Endothelial cell of hepatic sinusoid (primary cell): ENCODE measurements around the gene CDH1.

Experiments
- in situ Hi-C: cut with HindIII; loops from 2 replicates; pipeline ENCODE4 v1.10.0; 2017; ENCODE audit warnings: low sequenced_read_pairs

The CDH1 gene

DNA sequence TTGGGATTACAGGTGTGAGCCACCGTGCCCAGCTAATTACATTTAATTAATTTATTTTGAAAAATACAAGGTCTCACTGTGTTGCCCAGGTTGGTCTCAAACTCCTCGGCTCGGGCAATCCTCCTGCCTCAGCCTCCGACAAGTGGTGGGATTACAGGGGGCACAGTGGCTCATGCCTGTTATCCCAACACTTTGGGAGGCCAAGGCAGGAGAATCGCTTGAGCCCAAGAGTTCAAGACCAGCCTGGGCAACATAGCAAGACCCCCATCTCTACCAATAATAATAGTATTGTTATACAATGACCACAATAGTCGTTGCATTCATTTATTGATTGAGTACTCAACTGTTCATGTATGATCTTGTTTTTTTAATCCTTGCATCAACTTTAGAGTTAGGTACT lies 22.0 kb downstream of the CDH1 start:
- in situ Hi-C loops: no loop called here

DNA sequence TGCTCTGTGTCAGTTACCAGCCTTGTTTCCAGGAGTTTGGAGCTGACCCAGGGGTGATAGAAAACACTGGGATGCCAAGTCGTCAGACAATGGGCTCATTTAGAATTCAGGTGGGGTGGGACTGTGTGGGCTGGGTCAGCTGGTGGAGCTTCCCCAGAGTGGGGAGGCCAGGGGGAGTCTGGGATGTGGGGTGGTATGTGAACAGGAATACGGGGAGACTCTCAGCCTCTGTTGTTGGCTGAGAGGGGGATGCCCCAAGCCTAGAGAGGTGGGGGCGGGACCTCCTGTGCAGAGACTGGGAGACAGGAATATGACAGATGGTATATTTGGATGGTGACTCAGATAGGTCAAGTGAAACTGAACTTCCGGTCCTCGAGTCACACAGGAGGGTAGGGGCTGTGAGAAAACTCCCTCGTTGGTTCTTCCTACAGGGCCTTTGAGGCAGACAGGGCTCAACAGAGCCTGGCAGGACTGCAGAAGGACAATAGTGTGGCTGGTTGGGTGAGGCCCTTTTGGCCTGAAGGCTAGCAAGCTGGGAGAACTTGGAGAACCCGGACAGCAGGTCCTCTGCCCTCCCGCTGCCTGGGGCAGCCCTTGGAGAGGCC lies 23.7 kb downstream of the CDH1 start:
- in situ Hi-C loops: no loop called here

DNA sequence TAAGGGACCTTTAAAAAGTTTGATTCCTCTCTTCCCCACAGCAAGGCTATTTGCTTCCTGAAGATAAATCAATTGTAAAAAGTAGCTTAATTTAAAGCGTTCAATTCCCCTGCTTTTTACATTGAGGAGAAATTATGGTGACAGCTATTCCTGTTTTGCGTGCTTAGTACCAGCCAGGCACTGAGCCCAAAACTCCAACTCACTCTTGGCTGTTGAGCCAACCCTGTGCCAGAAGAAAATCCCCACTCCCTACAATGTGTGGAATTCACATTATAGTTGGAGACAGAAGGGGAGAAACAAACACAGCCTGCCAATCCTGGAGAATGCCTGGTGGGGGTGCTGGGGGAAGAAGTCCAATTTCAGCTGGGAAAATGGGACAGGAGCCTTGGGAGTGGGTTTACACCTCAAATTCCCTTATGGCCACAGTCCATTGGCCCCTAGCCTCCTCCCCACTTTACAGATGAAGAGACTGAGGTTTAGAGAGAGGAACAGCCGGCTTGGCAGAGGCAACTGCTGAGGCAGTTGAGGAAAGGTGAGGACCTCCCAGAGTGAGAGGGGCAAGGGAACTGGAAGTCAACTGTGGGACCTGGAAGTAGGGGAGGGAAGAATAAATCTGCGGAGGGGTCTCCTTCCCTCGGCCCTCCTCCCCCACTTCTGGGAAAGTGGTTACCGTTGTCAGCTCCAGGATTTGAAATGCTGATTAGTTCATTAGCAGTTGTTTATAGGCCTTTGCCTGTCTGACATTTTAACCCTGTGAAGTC lies 26.1 kb downstream of the CDH1 start:
- in situ Hi-C loops: no loop called here

DNA sequence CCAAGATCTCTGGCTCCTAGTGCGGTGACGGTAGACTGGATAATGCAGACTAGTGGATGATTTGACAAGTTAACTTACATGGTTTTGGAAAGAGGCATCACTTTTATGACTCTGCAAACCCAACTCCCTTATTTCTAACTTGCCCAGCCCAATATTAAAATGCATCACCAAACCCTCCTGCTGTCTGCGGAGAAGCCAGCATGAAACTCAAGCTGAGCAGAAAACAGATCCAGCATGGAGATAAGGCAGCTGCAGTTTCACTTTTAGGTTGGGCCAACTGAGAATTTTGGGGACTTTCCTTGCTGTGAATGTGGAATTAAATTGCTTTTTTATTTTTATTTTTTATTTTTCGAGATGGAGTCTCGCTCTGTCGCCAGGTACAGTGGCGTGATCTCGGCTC lies 27.8 kb downstream of the CDH1 start:
- in situ Hi-C loops: no loop called here

DNA sequence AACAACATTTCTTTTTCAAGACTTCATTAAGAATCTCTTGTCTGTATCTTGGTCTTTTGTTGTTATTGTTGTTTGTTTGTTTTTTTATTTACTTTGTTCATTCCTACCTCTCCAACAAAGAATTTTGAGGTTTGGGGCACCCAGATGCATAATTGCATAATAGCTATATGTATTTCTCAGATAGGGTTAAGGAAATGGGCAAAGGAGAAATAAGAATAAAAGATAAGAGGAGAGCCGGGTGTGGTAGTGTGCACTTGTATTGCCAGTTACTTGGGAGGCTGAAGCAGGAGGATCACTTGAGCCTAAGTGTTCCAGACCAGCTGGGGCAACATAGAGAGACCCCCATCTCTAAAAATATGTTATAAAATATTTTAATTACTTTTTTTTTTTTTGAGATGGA lies 30.5 kb downstream of the CDH1 start:
- in situ Hi-C loops: no loop called here

DNA sequence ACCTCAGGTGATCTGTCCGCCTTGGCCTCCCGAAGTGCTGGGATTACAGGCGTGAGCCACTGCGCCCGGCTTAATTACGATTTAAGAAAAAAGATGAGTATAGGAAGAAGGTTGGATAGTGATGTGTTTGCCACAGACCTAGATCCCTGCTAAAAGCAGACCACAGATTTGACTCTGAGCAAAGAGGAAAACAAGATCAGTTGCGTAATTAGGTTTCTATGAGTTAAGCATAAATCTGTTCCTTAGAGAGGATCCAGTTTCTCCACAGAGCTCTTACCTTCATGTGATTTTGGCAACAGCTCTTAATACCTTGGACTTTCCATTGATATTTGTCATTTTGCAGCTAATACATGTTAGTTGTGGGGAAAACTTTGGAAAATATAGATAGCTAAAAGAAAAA lies 31.1 kb downstream of the CDH1 start:
- in situ Hi-C loops: no loop called here

DNA sequence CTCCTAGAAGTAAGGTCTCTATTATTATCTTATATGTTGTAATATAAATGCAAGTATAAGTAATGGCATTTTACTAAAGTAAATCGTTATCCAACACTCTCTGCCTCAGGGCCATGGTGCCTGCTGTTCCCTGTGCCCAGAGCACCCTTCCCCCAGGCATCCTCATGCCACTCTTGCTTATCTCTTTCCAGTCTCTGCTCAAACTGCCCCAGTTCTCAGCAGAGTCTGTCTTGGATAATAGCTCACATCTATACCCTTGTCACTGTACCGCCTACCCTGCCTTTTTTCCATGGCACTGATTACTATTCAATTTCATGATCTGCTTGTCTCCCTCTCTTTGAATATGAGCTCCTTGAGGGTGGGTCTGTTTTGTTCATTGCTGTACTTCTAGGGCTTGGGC lies 31.7 kb downstream of the CDH1 start:
- in situ Hi-C loops: no loop called here

DNA sequence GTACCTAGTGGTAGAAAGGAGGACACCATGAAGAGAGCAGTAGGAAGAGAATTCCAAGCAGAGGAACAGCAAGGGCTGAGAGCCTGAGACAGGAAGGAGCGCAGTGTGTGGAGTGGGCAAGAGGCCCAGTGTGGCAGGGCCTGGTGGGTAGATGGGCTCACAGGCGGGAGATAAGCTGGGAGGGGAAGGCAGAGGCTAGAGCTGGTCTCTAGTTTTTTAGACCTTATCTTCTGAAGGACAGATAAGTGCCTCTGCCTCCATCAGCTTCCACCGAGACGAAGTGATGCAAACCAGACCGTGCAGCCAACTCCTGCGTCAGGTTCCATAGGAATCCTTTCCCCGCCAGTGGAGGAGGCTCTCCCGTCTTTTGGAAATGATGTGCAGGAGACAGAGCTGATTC lies 33.6 kb downstream of the CDH1 start:
- in situ Hi-C loops: no loop called here

DNA sequence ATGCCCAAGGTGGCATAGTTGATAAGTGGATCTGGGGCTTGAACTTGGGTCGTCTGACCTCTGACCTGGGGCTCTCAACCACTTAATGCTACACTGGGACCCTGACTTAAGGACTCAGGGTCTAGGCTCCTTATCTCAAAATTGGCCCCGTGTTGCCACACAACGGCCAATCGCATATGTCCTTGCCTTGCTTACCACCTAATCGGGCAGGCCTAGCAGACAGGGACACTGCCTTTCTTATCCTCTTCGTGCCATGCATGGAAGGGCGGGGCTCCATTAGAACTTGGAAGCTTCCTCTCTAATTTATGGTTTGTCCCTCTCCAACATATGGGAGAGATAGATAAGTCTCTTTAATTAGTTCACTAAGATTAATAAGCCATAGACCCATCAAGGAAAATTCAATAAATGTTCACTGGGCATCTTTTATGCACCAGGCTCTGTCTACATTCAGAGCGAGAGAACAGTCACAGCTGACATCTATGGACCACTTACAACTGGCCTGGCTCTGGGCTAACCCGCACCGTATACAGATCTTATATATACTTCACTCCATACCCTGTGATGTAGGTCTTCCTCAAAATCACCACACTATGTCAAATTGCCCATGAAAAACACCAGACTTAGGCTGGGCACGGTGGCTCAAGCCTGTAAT lies 35.1 kb downstream of the CDH1 start:
- in situ Hi-C loops: no loop called here

DNA sequence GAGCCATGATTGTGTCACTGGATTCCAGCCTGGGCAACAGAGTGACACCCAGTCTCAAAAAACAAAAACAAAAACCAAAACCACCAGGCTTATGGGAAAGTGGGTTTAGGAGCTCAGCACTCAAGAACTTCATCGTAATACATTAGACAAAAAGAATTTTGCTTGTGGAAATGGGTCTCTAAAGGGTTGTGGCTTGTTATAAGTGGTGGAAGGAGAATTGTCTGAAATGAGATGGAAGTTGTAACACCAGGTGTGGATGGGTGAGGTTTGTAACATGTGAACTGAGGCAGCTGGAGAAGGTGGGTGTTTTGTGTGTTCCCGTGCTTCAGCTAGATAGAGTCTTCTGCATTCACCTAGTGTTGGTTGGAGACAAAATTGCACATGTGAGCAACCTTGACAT lies 35.8 kb downstream of the CDH1 start:
- in situ Hi-C loops: no loop called here

DNA sequence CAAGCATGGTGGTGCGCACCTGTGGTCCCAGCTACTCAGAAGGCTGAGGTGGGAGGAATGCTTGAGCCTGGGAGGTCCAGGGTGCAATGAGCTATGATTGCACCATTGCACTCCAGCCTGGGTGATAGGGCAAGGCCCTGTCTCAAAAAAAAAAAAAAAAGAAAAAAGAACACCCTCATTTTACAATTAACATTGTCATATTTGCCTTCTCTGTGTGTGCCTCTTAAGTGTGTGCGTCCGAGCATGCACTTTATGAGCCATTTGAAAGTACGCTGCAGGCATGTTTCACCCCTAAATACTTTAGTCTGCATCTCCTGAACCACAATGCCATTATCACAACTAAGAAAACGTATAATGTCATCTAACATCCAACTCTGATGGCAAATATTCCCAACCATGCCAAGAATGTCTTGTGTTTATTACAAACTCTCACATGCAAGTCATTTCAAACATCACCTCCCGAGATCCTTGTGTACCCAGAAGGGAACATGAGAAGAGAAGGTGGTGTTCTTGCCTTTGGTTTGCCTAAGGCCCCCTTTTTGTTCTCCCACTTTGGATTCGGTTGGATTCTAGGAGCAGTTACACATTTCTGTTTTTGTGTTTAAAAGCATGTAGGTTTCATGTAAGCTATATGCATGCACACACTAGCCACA lies 38.0 kb downstream of the CDH1 start:
- in situ Hi-C loops: no loop called here

DNA sequence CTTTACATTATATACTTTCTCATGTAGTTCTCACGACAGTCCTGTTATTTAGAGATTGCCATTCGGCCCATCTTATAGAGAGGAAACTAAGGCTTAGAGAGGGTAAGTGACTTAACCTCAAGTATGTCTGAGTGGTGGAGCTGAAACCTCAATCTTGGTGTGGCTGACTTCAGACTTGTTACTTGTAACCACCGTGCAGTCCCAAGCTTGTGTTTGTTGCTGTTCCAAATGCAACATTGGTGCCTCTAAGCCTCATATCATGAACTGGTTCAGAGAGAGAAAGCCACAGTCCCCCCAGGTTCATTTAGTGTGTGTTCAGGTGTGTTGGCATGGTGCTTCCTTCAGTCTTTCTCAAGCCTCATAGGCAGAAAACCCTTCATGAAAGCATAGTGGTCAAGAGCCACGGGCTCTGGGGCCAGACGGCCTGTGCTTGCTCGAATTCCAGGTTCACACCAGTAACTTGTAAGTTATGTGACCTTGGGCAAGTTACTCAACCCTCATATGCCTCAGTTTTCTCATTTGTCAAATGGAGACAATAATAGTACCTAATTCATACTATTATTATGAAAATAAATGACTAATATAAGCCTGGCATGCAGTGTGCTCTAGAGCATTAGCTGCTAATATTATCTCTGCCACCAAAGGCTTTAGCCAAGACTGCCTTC lies 39.9 kb downstream of the CDH1 start:
- in situ Hi-C loops: no loop called here

DNA sequence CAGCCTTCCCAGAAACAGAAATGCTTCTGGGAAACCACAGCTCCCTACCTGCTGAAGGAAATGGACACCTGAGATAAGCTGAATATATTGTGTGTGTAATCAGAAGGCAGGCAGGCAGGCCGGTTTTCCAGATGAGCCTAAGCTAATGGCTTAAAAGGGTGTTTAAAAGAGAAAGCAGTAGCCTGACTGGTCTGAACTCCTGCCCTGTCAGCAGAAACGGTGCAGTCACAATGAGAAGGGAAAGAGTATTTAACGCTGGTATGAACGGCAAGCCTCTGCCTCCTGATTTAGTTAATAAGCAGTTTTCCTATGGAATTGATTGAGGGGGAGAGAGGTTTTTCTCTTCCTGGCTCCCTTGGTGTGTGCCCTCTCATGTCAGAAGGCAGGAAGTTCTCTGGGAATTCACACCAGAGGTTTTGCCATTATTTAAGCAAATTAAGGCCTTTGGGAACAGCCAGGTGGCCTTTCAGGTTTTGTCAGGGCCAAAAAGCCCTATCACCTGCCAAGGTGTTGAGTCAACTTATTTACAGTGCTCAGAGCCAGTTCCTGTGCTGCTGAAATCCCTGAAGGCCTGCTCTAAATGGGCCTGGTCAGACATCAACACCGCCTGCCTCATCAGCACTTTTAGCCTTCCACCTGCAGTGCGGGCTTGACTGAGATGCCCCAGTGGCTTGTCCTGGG lies 41.6 kb downstream of the CDH1 start:
- in situ Hi-C loops: no loop called here

DNA sequence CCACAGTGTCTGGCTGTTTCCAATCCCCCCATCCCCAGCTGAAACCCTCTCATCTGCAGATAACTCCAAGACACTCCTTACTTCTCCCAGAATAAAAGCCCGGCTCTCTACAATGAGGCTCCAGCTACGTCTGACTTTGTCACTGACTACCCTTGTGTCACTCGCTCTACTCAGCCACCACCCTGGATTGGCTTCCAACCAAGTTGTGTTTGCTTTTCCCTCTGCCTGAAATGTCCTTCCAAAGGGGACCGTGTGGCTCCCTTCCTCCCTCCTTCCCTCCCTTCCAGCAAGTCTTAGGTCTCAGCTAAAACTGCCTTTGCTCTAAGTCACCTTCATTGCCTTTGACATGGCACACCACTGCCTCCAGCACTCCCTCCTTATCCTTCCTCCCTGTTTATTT lies 42.8 kb downstream of the CDH1 start:
- in situ Hi-C loops: no loop called here

DNA sequence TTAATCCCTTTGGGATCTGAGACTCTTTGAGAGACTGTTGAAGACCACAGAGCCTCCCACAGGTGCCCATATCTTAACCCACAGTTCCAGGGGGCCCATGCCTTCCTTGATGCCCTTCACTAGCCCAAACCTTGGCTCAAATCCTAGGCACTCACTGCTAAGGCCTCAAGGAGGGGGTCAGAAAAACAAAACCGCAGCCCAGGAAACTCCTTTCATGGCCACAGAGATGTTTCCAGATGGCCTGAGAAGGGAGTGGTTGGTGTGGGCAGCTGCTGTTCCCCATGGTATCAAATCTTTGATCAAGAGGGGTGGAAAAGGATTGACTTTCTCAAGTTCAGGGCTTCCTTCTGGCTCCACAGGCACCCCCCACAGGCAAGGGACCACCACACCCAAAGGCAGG lies 44.7 kb downstream of the CDH1 start:
- in situ Hi-C loops: no loop called here

DNA sequence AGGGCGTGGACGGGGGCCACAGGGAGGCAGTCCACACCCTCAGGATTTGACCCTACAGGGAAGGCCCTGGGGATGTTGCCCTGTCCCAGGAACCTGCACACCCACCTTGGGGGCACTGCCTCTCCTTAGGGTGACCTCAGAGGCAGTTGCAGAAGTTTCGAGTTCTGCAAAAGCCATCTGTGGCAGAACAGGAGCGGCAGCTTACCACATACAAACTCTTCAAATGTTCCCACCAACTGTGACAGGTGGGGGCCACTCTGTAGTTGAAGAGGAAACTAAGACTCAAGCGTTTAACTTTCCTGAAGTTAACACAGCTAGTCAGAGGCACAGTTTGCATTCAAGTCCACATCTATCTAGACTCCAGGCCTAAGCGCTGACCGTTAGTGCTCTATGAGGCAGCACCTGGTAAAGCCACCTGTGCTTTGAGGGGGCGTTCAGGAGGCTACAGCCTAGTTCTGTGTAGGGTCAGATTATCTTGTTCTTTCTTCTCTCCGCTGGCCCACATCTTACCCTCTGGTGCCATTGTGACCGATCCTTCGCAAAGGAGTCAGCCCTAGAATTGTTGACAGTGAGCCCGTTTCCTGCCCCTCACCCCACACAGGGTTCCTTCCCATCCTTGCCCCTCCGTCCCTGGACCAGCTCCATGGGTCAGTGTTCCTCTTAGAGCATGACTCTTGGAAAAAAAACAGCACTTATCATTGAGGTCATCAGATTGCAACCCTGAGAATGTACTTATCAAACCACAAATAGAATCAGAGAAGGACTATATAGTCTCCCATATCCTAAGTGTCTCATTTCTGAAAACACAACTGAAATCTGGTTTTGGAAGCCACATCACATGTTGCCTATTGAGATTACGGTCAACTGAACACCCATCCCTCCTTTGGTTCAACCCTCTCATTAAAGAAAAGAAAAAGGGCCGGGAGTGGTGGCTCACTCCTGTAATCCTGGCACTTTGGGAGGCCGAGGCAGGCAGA lies 45.4 kb downstream of the CDH1 start:
- in situ Hi-C loops: no loop called here

DNA sequence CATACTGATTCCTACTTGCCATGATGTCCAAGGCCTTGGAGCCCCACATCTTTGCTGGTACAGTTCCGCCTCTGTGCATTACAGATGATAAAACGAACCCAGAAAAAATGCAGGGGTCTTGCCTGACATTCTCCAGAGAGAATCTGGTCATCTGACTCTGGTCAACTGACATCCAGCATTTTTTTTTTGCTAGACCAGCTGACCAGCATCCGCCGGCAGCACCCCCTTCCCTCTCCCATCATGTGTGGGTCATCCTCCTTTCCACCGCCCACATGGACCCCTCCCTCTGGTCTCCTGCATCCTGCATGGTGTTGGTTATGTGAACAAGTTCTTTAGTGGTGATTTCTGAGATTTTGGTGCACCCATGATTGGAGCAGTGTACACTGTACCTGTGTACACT lies 47.1 kb downstream of the CDH1 start:
- in situ Hi-C loops: no loop called here

DNA sequence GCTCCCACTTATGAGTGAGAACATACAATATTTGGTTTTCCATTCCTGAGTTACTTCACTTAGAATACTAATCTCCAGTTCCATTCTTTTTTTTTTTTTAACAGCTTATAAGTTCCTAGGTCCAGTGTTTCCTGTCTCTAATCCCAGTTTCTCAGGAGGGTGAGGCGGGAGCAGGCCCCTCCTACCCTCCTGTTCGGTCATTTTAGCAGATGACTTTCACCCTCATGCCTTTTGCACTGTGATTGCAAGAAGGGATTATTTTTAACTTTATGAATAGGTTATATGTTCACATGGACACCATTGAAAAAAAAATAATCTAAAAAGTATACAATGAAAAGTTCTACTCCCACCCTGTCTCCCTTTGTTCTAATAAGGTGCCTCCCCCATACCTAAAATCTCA lies 47.6 kb downstream of the CDH1 start:
- in situ Hi-C loops: loop anchor here (5.0 kb wide), 1 partner anchor 38 kb away; no protein-coding TSS in a partner anchor

DNA sequence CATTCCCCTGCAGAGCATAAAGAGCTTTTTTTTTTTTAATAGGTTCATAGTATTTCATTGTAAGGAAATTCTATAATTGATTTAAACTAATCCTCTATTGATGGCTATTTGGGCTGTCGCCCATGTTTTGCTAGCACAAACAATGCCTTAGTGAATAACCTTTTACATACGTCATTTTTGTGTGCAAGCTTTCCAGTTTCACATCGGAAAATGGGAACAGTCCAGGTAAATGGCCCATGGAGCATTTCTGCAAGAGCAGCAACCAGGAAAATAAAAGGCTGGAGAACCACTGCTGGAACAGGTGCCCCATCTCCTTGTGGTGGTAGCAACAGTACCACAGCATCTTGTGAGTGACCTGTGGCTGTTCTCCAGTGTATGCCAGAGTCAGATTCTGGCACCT lies 48.6 kb downstream of the CDH1 start:
- in situ Hi-C loops: loop anchor here (5.0 kb wide), 1 partner anchor 37 kb away; no protein-coding TSS in a partner anchor
